ENCODE results near the gene OBSCN.

The OBSCN gene

GRCh38 chr1:228311091-228311490 lies 103.2 kb downstream of the OBSCN start:
- no peak for DNase-seq

DNA sequence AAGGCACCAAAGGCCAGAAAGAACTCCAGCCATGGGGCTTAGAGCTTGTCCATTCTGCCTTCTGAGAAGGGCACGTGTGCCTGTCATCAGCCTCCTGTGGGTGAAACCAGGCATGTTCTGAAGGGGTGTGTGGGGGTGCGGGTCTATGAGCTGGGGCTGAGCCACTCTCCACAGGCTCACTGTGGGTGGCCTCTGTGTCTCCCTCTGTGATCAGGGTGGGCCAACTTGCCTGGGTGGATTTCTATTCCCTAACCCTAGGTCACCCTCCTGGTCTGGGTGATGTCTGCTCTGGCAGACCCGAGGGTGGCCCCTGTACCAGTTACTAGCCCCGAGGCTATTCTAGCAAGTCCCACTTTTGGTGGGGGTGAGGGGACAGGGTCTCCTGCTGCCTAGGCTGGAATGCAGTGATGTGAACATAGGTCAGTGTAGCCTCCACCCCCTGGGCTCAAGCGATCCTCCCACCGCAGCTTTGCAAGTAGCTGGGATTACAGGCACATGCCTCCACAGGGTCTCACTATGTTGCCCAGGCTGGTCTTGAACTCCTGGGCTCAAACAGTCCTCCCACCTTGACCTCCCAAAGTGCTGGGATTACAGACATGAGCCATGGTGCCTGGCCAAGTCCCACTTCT lies 104.4 kb downstream of the OBSCN start:
- DNase-seq, result no peak

GRCh38 chr1:228313536-228314277 lies 105.9 kb downstream of the OBSCN start:
- DNase-seq, result no peak

DNA sequence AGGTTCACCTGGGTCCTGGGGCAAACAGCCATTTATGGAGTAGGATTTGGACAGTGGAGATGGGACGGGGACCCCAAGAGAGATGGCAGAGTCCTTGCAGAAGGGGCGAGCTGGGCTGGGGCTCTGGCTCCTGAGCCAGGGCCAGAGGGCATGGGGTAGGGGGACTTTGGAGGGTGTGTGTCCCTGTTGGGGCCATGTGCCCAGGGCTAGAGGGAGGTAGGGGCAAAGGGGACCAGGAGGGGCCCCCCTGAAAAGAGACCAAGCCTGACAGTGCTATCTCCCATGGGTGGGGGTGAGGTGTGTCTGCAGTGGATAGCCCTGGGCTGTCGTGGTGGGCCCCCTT lies 106.4 kb downstream of the OBSCN start:
- DNase-seq, result no peak

GRCh38 chr1:228314658-228315483 lies 107.0 kb downstream of the OBSCN start:
- DNase-seq, result no peak

DNA sequence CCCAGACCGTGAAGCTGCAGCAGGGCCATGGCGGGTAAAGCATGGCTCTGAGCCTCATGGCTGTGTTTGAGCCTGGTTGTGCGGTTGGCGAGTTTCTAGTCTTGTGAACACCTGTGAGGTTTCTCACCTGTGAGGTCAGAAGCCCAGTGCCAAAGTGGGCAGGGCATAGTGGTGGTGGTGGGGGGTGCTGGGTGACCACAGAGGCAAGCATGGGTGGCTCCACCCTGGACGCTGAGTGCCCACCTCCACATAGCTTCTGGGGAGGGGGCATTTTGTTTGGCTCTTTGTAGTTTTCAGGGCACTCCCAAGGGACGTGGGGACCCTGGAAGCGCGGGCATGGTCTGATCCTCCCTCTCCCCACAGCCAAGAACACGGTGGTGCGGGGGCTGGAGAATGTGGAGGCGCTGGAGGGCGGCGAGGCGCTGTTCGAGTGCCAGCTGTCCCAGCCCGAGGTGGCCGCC lies 107.7 kb downstream of the OBSCN start:
- DNase-seq, result no peak

DNA sequence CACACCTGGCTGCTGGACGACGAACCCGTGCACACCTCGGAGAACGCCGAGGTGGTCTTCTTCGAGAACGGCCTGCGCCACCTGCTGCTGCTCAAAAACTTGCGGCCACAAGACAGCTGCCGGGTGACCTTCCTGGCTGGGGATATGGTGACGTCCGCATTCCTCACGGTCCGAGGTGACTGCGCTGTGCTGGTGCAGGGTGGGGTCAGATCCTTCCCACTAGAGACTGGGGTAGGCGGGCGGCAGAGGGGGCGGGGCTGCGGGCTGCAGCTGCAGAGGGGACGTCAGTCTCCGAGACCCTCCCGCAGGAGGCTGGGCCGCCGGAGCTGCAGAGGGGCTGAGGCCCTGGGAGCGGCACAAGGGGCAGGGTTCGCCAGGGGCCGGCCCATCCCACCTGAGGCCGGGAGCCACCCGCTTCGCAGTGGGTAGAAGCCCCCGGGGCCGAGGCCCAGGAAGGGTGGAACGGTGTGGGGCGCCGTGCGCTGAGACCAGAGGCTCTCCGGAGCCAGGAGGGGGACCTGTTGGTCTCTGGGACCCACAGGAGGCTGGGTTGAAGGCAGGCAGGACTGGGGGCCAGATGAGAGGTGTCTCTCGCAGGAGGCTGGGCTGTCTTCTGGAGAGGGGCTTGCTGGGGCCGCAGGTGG lies 108.2 kb downstream of the OBSCN start:
- no peak for DNase-seq

GRCh38 chr1:228316589-228317387 lies 108.9 kb downstream of the OBSCN start:
- DNase-seq, result no peak

- no peak for DNase-seq
These were observed 109.6 kb downstream of the OBSCN start for GRCh38 chr1:228317411-228317828.

DNA sequence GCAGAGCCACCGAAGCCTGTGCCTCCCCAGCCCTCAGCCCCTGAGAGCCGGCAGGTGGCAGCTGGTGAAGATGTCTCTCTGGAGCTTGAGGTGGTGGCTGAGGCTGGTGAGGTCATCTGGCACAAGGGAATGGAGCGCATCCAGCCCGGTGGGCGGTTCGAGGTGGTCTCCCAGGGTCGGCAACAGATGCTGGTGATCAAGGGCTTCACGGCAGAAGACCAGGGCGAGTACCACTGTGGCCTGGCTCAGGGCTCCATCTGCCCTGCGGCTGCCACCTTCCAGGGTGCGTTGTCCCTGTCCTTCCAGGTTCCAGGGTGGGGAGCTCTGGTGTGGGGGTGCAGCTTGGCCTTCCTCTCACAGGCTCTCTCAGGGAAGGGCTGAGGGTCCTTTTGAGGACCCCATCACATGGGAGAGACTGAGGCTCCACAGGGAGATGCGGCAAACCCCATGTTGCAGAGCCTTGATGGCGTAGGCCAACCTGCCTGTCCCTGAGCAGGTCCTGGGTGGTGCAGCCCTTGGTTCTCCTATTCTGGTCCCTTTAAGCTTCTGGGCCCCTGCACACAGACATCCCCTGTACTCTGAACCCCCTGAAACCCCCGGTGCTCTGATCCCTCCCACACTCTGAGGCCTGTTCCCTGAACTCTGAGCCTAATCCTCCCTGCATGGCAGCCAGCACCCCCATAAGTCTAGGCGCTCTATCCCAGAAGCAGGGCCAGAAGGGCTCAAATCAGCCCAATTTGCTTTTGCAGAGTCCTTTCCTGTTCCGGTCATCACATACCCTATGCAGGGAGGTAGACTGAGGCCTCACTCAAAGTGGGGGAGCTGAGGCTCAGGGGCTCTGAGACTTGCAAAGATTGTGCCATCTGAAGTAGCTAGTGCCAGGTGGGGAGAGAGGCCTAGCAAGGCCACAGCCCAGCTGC lies 110.3 kb downstream of the OBSCN start:
- DNase-seq, result no peak

DNA sequence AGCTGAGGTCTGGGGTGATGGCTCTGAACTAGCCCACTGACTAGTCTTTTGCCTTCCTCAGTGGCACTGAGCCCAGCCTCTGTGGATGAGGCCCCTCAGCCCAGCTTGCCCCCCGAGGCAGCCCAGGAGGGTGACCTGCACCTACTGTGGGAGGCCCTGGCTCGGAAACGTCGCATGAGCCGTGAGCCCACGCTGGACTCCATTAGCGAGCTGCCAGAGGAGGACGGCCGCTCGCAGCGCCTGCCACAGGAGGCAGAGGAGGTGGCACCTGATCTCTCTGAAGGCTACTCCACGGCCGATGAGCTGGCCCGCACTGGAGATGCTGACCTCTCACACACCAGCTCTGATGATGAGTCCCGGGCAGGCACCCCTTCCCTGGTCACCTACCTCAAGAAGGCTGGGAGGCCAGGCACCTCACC lies 111.0 kb downstream of the OBSCN start:
- DNase-seq, result no peak

DNA sequence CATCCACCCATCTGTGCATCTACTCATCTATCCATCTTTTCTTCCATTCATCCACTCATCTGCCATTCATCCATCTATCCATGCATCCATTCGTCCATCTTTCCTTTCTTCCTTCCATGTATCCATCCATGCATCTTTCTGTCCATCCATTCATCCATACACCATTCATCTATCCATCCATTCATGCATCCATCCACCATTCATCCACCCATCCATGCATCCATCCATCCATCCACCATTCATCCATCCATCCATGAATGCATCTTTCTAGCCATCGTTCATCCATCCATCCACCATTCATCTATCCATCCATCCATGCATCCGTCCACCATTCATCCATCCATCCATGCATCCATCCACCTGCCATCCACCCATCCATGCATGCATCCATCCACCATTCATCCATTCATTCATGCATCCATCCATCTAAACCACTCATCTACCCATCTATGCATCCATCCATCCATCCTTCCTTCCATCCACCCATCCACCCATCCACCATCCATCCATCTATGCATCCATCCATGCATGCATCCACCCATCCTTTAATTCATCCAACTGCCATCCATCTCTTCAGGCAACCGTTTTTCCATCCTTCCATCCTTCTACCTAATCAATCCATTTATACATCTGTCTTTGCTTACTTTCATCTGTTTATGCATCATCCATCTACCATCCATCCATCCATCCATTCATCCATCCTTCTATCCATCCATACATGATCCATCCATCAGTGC lies 111.7 kb downstream of the OBSCN start:
- no peak for DNase-seq

GRCh38 chr1:228320394-228320793 lies 112.5 kb downstream of the OBSCN start:
- DNase-seq, result no peak

- no peak for DNase-seq
These were observed 113.6 kb downstream of the OBSCN start for GRCh38 chr1:228321435-228321834.

- DNase-seq, result no peak
These were observed 114.1 kb downstream of the OBSCN start for GRCh38 chr1:228321895-228322294.

DNA sequence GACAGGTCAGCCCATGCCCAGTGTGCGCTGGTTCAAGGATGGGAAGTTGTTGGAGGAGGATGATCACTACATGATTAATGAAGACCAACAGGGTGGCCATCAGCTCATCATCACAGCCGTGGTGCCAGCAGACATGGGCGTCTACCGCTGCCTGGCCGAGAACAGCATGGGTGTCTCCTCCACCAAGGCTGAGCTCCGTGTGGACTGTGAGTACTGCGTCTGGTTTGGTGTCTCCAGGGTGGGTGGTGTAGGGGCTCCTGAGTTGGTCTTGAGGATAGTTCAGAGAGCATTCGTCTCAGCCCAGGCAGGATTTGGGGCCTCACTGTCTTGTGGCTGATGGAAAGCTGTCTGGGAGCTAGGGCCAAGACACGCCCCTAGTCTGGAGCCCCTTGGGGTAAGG lies 115.6 kb downstream of the OBSCN start:
- no peak for DNase-seq

GRCh38 chr1:228325267-228325666 lies 117.4 kb downstream of the OBSCN start:
- DNase-seq, result no peak

GRCh38 chr1:228329887-228330286 lies 122.0 kb downstream of the OBSCN start:
- DNase-seq, result no peak

DNA sequence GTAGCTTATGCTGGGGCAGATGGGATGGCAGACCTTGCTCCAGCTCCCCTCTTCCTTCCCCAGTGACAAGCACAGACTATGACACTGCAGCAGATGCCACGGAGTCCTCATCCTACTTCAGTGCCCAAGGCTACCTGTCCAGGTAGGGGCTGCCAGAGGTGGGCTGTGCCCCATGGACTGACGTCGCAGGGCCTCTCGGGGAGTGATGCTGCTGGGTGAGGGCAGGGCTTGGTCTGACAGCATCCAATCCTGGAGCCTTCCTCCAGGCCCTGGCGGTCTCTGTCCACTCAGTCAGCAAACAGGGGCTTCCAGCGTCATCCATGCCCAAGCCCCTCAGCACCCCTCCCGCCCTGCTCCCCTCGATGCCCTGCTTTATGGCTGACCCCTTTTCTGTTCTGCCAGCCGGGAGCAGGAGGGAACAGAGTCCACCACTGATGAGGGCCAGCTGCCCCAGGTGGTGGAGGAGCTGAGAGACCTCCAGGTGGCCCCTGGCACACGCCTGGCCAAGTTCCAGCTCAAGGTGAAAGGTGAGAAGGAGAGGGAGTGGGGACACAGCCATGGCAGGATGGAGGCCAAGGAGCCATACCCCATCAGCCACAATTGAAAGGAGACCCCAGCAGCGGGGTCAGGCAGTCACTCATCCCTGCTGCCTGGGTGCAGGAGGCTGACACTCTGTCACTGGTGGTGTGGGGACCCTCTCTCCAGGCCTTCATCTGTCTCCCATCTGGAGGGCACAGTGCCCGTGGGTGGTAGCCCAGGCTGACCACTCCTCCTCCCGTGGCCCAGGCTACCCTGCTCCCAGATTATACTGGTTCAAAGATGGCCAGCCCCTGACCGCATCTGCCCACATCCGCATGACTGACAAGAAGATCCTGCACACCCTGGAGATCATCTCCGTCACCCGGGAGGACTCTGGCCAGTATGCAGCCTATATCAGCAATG lies 125.2 kb downstream of the OBSCN start:
- no peak for DNase-seq

All from NCI-H1694 (cell line).